ENCODE results near the gene PHF21A.

Gene PHF21A

GRCh38 chr11:46114961-46115360 is 6.3 kb downstream of the PHF21A start:
- DNase-seq (no peak), ATAC-seq (replicated peaks) (no peak)
- Mint-ChIP-seq H3K27ac (peak overlapping the region; percentile 87), H3K4me3 (peak overlapping the region in 1 of 2 donors; percentile 23), H3K4me1 (peaks cover 23 to 43% of the 10 kb centered on the region in 2 donors), H3K9me3 (no peaks in the 10 kb centered on the region), H3K36me3 (peaks cover 6 to 8% of the 10 kb centered on the region in 2 donors), H3K27me3 (no peaks in the 10 kb centered on the region)

- no peak for DNase-seq
- Mint-ChIP-seq H3K4me3 (no peak overlapping the region), H3K27me3 (no peaks in the 10 kb centered on the region), H3K27ac (peak overlapping the region; percentile 87), H3K36me3 (peaks cover 3 to 5% of the 10 kb centered on the region in 2 donors), H3K4me1 (peaks cover 20 to 39% of the 10 kb centered on the region in 2 donors), H3K9me3 (no peaks in the 10 kb centered on the region)
- no peak for ATAC-seq (replicated peaks)
Measured at GRCh38 chr11:46114378-46114777, 6.9 kb downstream of the PHF21A start.

- DNase-seq (no peak), ATAC-seq (replicated peaks) (peak; percentile 97 to 100)
- H3K27me3 Mint-ChIP-seq = no peaks in the 10 kb centered on the region
- H3K9me3 Mint-ChIP-seq = no peaks in the 10 kb centered on the region
- H3K27ac Mint-ChIP-seq = no peak overlapping the region
- H3K4me3 Mint-ChIP-seq = no peak overlapping the region
- peaks cover 1 to 4% of the 10 kb centered on the region in 2 donors for H3K36me3 Mint-ChIP-seq
- H3K4me1 Mint-ChIP-seq = peaks cover 17 to 27% of the 10 kb centered on the region in 2 donors
Measured at GRCh38 chr11:46112961-46113607, 8.2 kb downstream of the PHF21A start.

- Mint-ChIP-seq H3K27me3 (no peaks in the 10 kb centered on the region), H3K9me3 (no peaks in the 10 kb centered on the region), H3K4me3 (no peak overlapping the region), H3K4me1 (peaks cover 7 to 26% of the 10 kb centered on the region in 2 donors), H3K36me3 (peaks cover 1 to 5% of the 10 kb centered on the region in 2 donors), H3K27ac (no peak overlapping the region)
- ATAC-seq (replicated peaks) (no peak), DNase-seq (no peak)
Measured at GRCh38 chr11:46108751-46109150, 12.5 kb downstream of the PHF21A start.

GRCh38 chr11:46107780-46108179 is 13.5 kb downstream of the PHF21A start:
- Mint-ChIP-seq H3K36me3 (peaks cover 1 to 5% of the 10 kb centered on the region in 2 donors), H3K27ac (no peak overlapping the region), H3K9me3 (no peaks in the 10 kb centered on the region), H3K4me3 (no peak overlapping the region), H3K27me3 (no peaks in the 10 kb centered on the region), H3K4me1 (peaks cover 8 to 26% of the 10 kb centered on the region in 2 donors)
- ATAC-seq (replicated peaks) = no peak
- DNase-seq = no peak

- peaks cover 1 to 5% of the 10 kb centered on the region in 2 donors for H3K36me3 Mint-ChIP-seq
Measured at GRCh38 chr11:46107408-46107718, 13.9 kb downstream of the PHF21A start.

GRCh38 chr11:46106530-46107407 is 14.5 kb downstream of the PHF21A start:
- H3K27ac Mint-ChIP-seq = no peak overlapping the region
- peaks cover 9 to 26% of the 10 kb centered on the region in 2 donors for H3K4me1 Mint-ChIP-seq
- no peaks in the 10 kb centered on the region for H3K27me3 Mint-ChIP-seq
- no peaks in the 10 kb centered on the region for H3K9me3 Mint-ChIP-seq
- DNase-seq = no peak
- peaks cover 1 to 5% of the 10 kb centered on the region in 2 donors for H3K36me3 Mint-ChIP-seq
- ATAC-seq (replicated peaks) = no peak
- H3K4me3 Mint-ChIP-seq = no peak overlapping the region

More at GRCh38 chr11:46107408-46107718, 13.9 kb downstream of the PHF21A start:
- no peak overlapping the region for H3K4me3 Mint-ChIP-seq
- peaks cover 9 to 26% of the 10 kb centered on the region in 2 donors for H3K4me1 Mint-ChIP-seq
- H3K9me3 Mint-ChIP-seq = no peaks in the 10 kb centered on the region
- no peaks in the 10 kb centered on the region for H3K27me3 Mint-ChIP-seq
- ATAC-seq (replicated peaks) (no peak), DNase-seq (no peak)
- H3K27ac Mint-ChIP-seq = no peak overlapping the region

- Mint-ChIP-seq H3K4me3 (no peak overlapping the region), H3K27me3 (no peaks in the 10 kb centered on the region), H3K9me3 (no peaks in the 10 kb centered on the region), H3K4me1 (peaks cover 10 to 28% of the 10 kb centered on the region in 2 donors), H3K36me3 (peaks cover 1 to 5% of the 10 kb centered on the region in 2 donors), H3K27ac (no peak overlapping the region)
- ATAC-seq (replicated peaks) (no peak), DNase-seq (no peak)
Measured at GRCh38 chr11:46105926-46106325, 15.3 kb downstream of the PHF21A start.

- peaks cover 15 to 34% of the 10 kb centered on the region in 2 donors for H3K4me1 Mint-ChIP-seq
- H3K4me3 Mint-ChIP-seq = no peak overlapping the region
- ATAC-seq (replicated peaks) = no peak
- H3K27ac Mint-ChIP-seq = peak overlapping the region; percentile 32
- H3K9me3 Mint-ChIP-seq = no peaks in the 10 kb centered on the region
- no peak for DNase-seq
- peaks cover 1 to 5% of the 10 kb centered on the region in 2 donors for H3K36me3 Mint-ChIP-seq
- H3K27me3 Mint-ChIP-seq = no peaks in the 10 kb centered on the region
Measured at GRCh38 chr11:46105134-46105628, 16.1 kb downstream of the PHF21A start.

GRCh38 chr11:46102843-46103242 is 18.4 kb downstream of the PHF21A start:
- H3K4me1 Mint-ChIP-seq = peaks cover 21 to 50% of the 10 kb centered on the region in 2 donors

GRCh38 chr11:46100670-46101069 is 20.6 kb downstream of the PHF21A start:
- Mint-ChIP-seq H3K9me3 (peaks cover 0 to 2% of the 10 kb centered on the region in 2 donors), H3K27ac (peak overlapping the region; percentile 44), H3K27me3 (no peaks in the 10 kb centered on the region), H3K4me1 (peaks cover 34 to 57% of the 10 kb centered on the region in 2 donors), H3K4me3 (peak overlapping the region in 1 of 2 donors; percentile 23), H3K36me3 (peaks cover 4 to 20% of the 10 kb centered on the region in 2 donors)
- DNase-seq (no peak), ATAC-seq (replicated peaks) (peak; percentile 58 to 70)

More at GRCh38 chr11:46102843-46103242, 18.4 kb downstream of the PHF21A start:
- H3K9me3 Mint-ChIP-seq = no peaks in the 10 kb centered on the region
- no peaks in the 10 kb centered on the region for H3K27me3 Mint-ChIP-seq
- H3K4me3 Mint-ChIP-seq = no peak overlapping the region
- peaks cover 0 to 5% of the 10 kb centered on the region in 2 donors for H3K36me3 Mint-ChIP-seq
- ATAC-seq (replicated peaks) (no peak), DNase-seq (no peak)
- H3K27ac Mint-ChIP-seq = no peak overlapping the region

GRCh38 chr11:46099963-46100316 is 21.3 kb downstream of the PHF21A start:
- Mint-ChIP-seq H3K27ac (peak overlapping the region; percentile 82), H3K4me1 (peaks cover 29 to 50% of the 10 kb centered on the region in 2 donors), H3K36me3 (peaks cover 4 to 15% of the 10 kb centered on the region in 2 donors), H3K9me3 (peaks cover 0 to 2% of the 10 kb centered on the region in 2 donors), H3K27me3 (no peaks in the 10 kb centered on the region), H3K4me3 (peak overlapping the region; percentile 48 to 65)
- ATAC-seq (replicated peaks) = no peak
- no peak for DNase-seq

GRCh38 chr11:46090375-46090774 is 30.9 kb downstream of the PHF21A start:
- no peaks in the 10 kb centered on the region for H3K9me3 Mint-ChIP-seq
- H3K27ac Mint-ChIP-seq = no peak overlapping the region
- ATAC-seq (replicated peaks) (no peak), DNase-seq (no peak)
- H3K4me3 Mint-ChIP-seq = no peak overlapping the region
- peaks cover 10 to 13% of the 10 kb centered on the region in 2 donors for H3K36me3 Mint-ChIP-seq
- no peaks in the 10 kb centered on the region for H3K4me1 Mint-ChIP-seq
- no peaks in the 10 kb centered on the region for H3K27me3 Mint-ChIP-seq

GRCh38 chr11:46079662-46080061 is 41.6 kb downstream of the PHF21A start:
- no peaks in the 10 kb centered on the region for H3K27me3 Mint-ChIP-seq

More at GRCh38 chr11:46079662-46080061, 41.6 kb downstream of the PHF21A start:
- Mint-ChIP-seq H3K4me3 (no peak overlapping the region), H3K9me3 (no peaks in the 10 kb centered on the region), H3K27ac (no peak overlapping the region), H3K36me3 (peaks cover 15 to 35% of the 10 kb centered on the region in 2 donors), H3K4me1 (no peaks in the 10 kb centered on the region)
- no peak for ATAC-seq (replicated peaks)
- DNase-seq = no peak
